Measurements from ENCODE around the gene UBR3.

The UBR3 gene

DNA sequence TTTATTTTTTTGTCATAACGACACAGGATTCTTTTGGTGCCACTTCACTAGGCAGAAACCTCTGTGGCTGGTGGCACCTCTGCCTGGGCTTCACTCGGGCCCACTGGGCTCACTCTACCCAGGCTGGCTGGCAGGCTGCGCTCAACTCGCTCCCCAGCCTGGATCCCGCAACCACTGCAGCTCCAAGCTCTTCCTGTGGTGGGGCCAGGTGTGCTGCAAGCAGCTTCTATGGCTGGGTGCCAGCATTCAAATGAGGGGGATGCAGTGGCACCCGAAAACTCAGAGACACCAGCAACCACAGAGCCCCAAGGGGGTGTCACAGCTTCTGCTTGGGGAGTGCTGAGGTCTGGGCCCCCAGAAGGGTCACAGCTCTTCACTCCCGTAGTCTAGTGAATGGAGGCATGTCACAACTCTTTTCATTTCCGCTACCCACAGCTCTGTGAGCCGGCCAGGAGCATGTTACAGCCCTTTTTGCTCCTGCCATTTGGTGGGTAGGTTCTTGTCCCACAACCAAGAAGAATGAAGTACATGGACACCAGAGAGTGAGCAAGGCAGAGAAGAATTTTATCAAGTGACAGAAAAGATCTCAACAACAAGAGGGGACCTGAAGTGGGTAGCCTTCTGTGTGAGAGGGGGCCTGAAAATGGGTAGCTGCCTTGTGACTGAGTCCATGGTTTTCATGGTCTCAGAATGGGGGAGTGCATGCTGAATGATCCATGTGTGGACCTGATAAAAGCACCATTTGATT is 170.1 kb downstream of the UBR3 start:
- Histone ChIP-seq H3K4me1 (ENCODE audit: control insufficient read depth, insufficient read depth, low read length) (peaks cover 3% of the 10 kb centered on the region), H3K27ac (ENCODE audit: low read depth, low read length) (no peak overlapping the region), H3K9ac (ENCODE audit: low read length) (no peak overlapping the region), H3K36me3 (ENCODE audit: control insufficient read depth, insufficient read depth, low read length) (peaks cover 2% of the 10 kb centered on the region), H3K4me3 (ENCODE audit: low read length) (no peak overlapping the region), H3K27me3 (ENCODE audit: control insufficient read depth, insufficient read depth, low read length) (no peaks in the 10 kb centered on the region)

DNA sequence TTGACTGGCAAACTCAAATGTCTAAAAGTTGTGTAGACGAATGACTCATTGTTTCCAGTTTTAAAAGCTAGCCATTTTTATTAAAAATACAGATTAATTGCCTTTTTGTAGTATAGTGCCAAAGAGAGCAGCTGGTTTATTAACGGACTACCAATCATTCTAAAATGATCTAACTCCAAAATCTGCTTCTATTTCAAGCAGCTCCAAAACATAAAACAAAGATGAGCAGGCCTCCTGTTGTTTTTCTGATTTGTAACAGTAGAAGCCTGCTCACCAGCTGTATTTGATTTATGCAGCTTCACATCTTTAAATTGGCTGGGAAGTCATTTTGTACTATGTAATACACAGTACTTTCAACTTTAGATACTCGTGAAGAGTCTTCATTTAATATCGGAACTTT is 171.8 kb downstream of the UBR3 start:
- no peak overlapping the region for H3K27ac ChIP-seq (ENCODE audit: low read depth, low read length)
- H3K4me3 ChIP-seq (ENCODE audit: low read length): no peak overlapping the region
- no peaks in the 10 kb centered on the region for H3K27me3 ChIP-seq (ENCODE audit: control insufficient read depth, insufficient read depth, low read length)
- H3K36me3 ChIP-seq (ENCODE audit: control insufficient read depth, insufficient read depth, low read length): peaks cover 7% of the 10 kb centered on the region
- no peak overlapping the region for H3K9ac ChIP-seq (ENCODE audit: low read length)
- peaks cover 3% of the 10 kb centered on the region for H3K4me1 ChIP-seq (ENCODE audit: control insufficient read depth, insufficient read depth, low read length)

DNA sequence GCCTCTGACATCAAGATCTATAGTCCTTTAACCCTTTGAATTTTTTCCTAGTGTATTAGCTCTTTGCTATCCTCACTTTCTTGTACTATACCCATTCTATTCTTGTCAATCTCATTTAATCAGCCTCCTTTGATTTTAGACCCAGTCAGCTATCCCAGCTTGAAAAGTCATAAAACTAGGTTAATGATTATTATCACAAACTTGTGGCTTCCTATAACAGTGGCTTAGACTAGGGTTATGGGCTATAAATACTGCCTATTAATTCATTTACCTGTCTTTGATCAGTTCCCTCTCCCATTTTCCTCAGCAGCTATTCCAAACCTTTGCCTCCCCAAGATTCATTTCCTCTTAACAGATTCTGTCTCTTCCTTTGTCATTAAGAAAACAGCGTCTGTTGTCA is 174.8 kb downstream of the UBR3 start:
- Histone ChIP-seq H3K4me3 (ENCODE audit: low read length) (no peak overlapping the region), H3K9ac (ENCODE audit: low read length) (no peak overlapping the region)

DNA sequence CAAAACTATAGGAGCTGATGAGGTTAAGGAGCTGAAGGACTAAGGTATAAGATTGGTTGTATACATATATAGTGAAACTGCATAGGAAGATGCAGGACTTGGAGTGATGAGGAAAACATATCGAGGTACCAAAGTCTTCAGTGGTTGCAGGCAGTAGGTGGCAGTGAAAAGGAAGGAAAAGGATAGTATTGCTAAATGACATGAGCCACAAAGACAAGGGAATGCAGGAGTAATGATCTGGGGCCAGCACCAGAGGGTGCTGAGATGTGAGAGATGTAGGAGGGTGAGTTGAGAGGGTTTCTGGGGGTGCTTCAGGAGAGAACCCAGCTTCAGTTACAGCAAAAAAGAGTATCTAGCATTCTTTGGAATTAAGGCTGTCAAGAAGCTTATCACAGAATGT is 178.4 kb downstream of the UBR3 start:
- no peaks in the 10 kb centered on the region for H3K4me1 ChIP-seq (ENCODE audit: control insufficient read depth, insufficient read depth, low read length)
- H3K4me3 ChIP-seq (ENCODE audit: low read length): no peak overlapping the region
- H3K27me3 ChIP-seq (ENCODE audit: control insufficient read depth, insufficient read depth, low read length): no peaks in the 10 kb centered on the region
- H3K27ac ChIP-seq (ENCODE audit: low read depth, low read length): no peak overlapping the region
- H3K36me3 ChIP-seq (ENCODE audit: control insufficient read depth, insufficient read depth, low read length): peaks cover 8% of the 10 kb centered on the region
- no peak overlapping the region for H3K9ac ChIP-seq (ENCODE audit: low read length)

More for the DNA sequence above, 174.8 kb downstream of the UBR3 start:
- Histone ChIP-seq H3K36me3 (ENCODE audit: control insufficient read depth, insufficient read depth, low read length) (peaks cover 8% of the 10 kb centered on the region), H3K27ac (ENCODE audit: low read depth, low read length) (no peak overlapping the region), H3K4me1 (ENCODE audit: control insufficient read depth, insufficient read depth, low read length) (peaks cover 3% of the 10 kb centered on the region), H3K27me3 (ENCODE audit: control insufficient read depth, insufficient read depth, low read length) (no peaks in the 10 kb centered on the region)

DNA sequence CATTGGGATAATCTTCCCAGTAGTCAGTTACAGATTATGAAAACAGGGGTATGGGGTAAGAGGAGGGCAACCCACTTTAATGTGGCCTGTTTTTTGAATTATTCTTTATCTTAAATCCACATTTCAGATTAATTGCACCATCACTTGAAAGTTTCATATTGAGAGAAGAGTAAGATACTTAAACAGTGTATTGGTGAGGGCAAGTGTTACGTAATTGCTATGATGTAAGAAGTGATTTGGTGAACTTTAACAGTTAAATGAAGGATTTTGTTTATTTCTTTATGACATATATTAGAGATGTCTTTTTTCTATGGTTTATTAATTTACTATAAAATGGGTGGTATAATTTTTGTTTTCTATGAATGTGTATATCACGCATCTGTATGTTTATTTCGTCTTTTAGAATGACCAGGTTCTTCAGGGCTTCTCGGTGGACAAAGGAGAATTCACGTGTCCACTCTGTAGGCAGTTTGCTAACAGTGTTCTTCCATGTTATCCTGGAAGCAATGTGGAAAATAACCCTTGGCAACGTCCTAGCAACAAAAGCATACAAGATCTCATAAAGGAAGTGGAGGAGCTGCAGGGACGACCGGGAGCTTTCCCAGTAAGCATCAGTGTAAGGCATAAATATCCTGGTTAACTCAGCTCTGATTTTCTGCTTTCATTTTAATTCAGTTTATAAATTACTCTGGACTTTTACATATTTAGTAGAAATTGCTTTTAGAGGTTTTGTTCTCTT is 179.5 kb downstream of the UBR3 start:
- no peak overlapping the region for H3K9ac ChIP-seq (ENCODE audit: low read length)
- H3K27me3 ChIP-seq (ENCODE audit: control insufficient read depth, insufficient read depth, low read length): no peaks in the 10 kb centered on the region
- no peak overlapping the region for H3K27ac ChIP-seq (ENCODE audit: low read depth, low read length)
- H3K4me1 ChIP-seq (ENCODE audit: control insufficient read depth, insufficient read depth, low read length): no peaks in the 10 kb centered on the region
- H3K4me3 ChIP-seq (ENCODE audit: low read length): no peak overlapping the region
- peaks cover 8% of the 10 kb centered on the region for H3K36me3 ChIP-seq (ENCODE audit: control insufficient read depth, insufficient read depth, low read length)

DNA sequence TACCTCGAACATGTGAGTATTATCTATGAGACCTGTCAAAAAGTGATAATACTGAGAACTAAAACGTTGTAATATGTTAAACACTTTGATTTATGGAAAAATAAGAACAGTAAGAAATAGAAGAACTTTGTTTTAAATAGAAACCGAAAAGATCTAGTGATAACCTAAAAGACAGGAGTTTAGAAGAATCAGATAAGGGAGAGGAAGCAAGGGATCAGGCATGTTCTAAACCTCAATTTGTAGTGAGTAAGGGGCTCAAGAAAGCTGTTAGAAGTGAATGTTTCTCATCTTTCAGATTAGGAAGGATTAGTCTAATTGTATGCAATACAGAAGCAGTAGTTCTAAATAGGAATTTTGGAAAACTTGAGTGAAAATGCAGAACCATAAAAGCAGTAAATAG is 182.0 kb downstream of the UBR3 start:
- Histone ChIP-seq H3K4me3 (ENCODE audit: low read length) (no peak overlapping the region), H3K9ac (ENCODE audit: low read length) (no peak overlapping the region), H3K27me3 (ENCODE audit: control insufficient read depth, insufficient read depth, low read length) (no peaks in the 10 kb centered on the region), H3K4me1 (ENCODE audit: control insufficient read depth, insufficient read depth, low read length) (no peaks in the 10 kb centered on the region), H3K27ac (ENCODE audit: low read depth, low read length) (no peak overlapping the region), H3K36me3 (ENCODE audit: control insufficient read depth, insufficient read depth, low read length) (no peaks in the 10 kb centered on the region)

DNA sequence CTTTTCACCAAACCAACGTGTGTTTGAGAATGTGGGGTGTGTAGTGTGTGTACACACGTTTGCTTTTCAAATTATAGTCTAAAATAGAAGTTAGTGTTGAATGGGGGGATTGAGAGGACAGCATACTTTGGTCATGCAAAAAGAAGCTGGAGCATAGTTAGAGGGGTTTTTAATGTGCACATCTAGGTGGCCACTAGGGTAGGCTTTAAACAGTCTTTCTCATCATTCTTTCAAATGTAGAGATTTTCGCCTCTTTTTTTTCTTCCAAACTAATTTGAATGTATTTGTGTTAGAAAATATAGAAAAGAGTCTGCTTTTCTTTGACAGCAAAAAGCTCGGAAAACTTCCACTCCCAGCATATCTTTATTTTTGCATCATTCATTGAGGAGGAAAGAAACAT is 185.5 kb downstream of the UBR3 start:
- Histone ChIP-seq H3K4me3 (ENCODE audit: low read length) (no peak overlapping the region), H3K4me1 (ENCODE audit: control insufficient read depth, insufficient read depth, low read length) (no peaks in the 10 kb centered on the region), H3K36me3 (ENCODE audit: control insufficient read depth, insufficient read depth, low read length) (no peaks in the 10 kb centered on the region), H3K9ac (ENCODE audit: low read length) (no peak overlapping the region), H3K27me3 (ENCODE audit: control insufficient read depth, insufficient read depth, low read length) (no peaks in the 10 kb centered on the region), H3K27ac (ENCODE audit: low read depth, low read length) (no peak overlapping the region)

DNA sequence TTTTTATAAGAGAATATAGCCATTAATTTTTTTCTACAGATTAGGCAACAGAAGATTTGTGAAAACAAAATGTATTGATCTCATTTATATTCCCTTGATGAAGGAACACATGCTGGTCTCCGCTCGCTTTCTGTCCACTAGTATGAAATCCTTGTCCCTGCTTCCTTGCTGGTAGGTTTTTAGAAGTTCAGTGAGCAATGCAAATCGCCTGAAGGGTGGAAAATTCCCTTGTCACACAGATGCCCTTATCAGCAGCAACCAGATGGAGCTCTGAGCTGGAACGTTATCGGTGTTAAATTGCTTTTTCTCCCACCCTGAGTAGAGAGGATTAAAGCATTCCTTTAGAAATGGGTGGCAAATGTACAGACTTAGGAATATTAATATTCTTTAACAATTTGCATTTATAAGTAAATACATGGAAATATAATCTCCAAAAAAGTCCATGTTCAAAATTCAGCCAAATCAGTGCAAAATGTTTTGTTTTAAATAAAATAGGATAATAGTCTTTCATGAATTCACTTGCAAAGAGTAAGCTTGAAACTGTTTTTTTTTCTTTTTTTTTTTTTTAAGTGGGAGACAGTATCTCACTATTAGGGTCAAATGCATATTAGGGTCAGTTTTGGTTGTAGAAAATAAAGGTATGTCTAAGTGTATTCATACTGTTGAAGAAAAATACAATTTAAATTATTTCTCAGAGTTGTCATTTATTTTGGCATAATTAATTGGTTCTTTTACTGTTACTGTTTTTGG is 186.7 kb downstream of the UBR3 start:
- Histone ChIP-seq H3K4me1 (ENCODE audit: control insufficient read depth, insufficient read depth, low read length) (no peaks in the 10 kb centered on the region), H3K36me3 (ENCODE audit: control insufficient read depth, insufficient read depth, low read length) (no peaks in the 10 kb centered on the region), H3K27me3 (ENCODE audit: control insufficient read depth, insufficient read depth, low read length) (no peaks in the 10 kb centered on the region), H3K4me3 (ENCODE audit: low read length) (no peak overlapping the region), H3K27ac (ENCODE audit: low read depth, low read length) (no peak overlapping the region), H3K9ac (ENCODE audit: low read length) (no peak overlapping the region)

DNA sequence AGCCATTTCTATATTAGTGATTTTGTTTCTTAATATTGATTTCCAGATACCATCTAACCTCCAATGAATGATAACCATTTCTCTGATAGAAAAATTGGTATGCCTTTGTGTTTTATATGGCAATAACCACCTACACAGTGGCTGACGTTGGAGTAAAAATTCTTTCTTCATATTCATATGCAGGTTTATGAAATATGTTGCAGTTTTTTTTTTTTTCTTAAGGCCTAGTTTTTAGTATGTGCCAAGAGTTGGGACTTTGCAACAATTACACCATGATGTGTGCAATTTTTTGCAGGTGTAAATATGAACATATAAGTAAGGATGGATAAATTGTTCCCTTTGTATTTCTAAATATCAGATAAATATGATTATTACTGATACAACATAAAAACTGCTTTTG is 187.5 kb downstream of the UBR3 start:
- H3K9ac ChIP-seq (ENCODE audit: low read length): no peak overlapping the region
- H3K27me3 ChIP-seq (ENCODE audit: control insufficient read depth, insufficient read depth, low read length): no peaks in the 10 kb centered on the region
- no peaks in the 10 kb centered on the region for H3K36me3 ChIP-seq (ENCODE audit: control insufficient read depth, insufficient read depth, low read length)
- no peaks in the 10 kb centered on the region for H3K4me1 ChIP-seq (ENCODE audit: control insufficient read depth, insufficient read depth, low read length)
- no peak overlapping the region for H3K27ac ChIP-seq (ENCODE audit: low read depth, low read length)
- H3K4me3 ChIP-seq (ENCODE audit: low read length): no peak overlapping the region

DNA sequence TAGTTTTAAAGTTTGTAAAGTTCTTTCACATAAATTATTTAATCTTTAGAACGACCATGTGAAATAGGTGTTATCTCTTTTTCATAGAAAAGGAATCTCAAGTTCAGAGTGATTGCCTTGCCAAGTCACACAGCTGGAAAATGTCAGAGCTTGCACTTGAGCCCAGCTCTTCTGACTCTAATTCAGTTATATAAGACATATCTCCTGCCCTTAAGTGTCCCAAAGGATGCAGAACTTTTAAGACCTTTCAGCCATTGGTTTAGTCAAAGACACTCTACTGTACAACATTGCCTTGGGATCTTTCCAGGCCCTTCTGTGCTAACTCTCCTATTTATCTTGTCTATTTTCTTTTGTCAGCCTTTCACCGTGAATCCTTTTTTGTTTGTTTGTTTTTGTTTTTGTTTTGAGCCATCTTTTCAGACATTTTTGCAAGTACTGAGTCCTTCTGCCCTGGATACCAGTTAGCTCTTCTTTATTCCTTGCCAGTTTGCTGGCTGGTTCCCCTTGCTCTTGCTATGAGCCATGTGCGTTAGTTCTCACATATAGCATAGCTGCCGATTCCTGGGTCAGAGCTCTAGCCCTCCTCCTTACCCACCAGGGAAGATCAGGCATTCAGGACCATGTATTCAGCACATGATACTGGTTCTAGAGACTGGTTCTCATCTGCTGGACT is 190.7 kb downstream of the UBR3 start:
- no peaks in the 10 kb centered on the region for H3K36me3 ChIP-seq (ENCODE audit: control insufficient read depth, insufficient read depth, low read length)
- no peak overlapping the region for H3K4me3 ChIP-seq (ENCODE audit: low read length)
- H3K4me1 ChIP-seq (ENCODE audit: control insufficient read depth, insufficient read depth, low read length): no peaks in the 10 kb centered on the region
- H3K9ac ChIP-seq (ENCODE audit: low read length): no peak overlapping the region
- no peak overlapping the region for H3K27ac ChIP-seq (ENCODE audit: low read depth, low read length)
- no peaks in the 10 kb centered on the region for H3K27me3 ChIP-seq (ENCODE audit: control insufficient read depth, insufficient read depth, low read length)

DNA sequence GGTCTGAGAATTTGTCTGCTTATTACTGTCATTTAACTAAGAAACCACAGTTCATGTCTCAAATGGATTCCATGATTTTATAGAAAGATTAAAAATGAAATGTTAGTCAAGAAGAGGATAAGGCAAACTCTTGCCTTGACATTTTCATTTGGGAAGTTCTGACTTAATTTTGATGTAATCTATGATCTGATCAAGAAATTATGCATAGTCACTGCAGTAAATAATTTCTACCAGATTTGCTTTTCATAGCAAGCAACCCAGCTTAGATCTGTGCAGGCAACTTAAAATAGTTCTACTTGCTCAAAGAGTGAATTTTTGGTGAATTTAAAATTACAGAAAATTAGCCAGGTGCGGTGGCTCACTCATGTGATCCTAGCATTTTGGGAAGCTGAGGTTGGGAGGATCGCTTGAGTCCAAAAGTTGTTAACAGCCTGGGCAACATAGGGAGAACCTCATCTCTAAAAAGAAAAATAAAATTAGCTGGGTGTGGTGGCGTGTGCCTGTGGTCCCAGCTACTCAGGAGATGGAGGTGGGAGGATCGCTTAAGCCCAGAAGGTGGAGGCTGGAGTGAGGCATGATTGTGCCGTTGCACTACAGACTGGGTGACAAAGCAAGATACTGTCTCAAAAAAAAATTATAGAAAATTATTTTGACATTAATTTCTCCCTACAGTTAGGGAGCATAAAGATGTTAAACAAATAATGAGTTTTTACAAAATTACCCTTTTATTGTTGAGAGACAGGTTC is 192.0 kb downstream of the UBR3 start:
- H3K4me1 ChIP-seq (ENCODE audit: control insufficient read depth, insufficient read depth, low read length): no peaks in the 10 kb centered on the region
- no peak overlapping the region for H3K9ac ChIP-seq (ENCODE audit: low read length)
- H3K36me3 ChIP-seq (ENCODE audit: control insufficient read depth, insufficient read depth, low read length): no peaks in the 10 kb centered on the region
- no peaks in the 10 kb centered on the region for H3K27me3 ChIP-seq (ENCODE audit: control insufficient read depth, insufficient read depth, low read length)
- no peak overlapping the region for H3K4me3 ChIP-seq (ENCODE audit: low read length)
- H3K27ac ChIP-seq (ENCODE audit: low read depth, low read length): no peak overlapping the region

DNA sequence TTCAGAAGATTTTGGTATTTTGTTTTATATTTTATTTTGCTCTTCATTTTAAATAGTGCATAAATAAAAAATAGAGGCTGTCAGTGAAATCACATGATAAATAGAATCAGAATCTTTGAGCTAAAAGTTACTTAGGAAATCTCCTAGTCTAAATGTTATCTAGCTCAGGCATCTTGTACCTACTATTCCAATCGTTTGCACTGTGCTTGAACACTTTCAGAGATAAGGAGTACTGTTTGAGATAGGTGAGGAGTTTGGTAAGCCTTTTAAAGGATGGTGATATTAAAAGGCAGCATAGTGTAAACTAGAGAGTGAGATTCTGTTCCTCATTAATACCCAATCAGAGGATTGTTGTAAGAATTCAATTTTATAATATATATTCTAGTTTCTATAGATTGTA is 193.5 kb downstream of the UBR3 start:
- Histone ChIP-seq H3K4me3 (ENCODE audit: low read length) (no peak overlapping the region), H3K27ac (ENCODE audit: low read depth, low read length) (no peak overlapping the region), H3K27me3 (ENCODE audit: control insufficient read depth, insufficient read depth, low read length) (no peaks in the 10 kb centered on the region), H3K9ac (ENCODE audit: low read length) (no peak overlapping the region), H3K4me1 (ENCODE audit: control insufficient read depth, insufficient read depth, low read length) (no peaks in the 10 kb centered on the region), H3K36me3 (ENCODE audit: control insufficient read depth, insufficient read depth, low read length) (no peaks in the 10 kb centered on the region)

Measured in rectal smooth muscle tissue (tissue), 1 donor.